ENCODE data around the gene MYRIP.

The MYRIP gene

DNA sequence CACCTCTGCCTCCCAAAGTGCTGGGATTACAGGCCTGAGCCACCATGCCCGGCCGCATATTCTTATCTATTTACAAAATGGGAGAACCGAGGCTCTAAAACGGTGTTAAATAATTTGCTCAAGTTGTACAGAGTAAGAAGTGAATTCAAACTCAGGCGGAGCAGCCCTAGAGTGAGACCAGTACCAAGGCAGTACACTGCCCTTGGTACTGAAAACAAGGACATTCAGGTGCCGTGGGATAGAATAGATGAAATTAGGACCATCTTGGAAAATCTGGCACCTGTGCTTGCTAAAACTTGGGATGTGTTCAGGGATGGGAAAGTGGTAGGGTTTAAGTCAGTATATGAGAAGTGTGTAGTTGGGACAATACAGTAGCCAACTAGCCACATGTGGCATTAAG is 100.7 kb downstream of the MYRIP start:
- DNase-seq: no peak

DNA sequence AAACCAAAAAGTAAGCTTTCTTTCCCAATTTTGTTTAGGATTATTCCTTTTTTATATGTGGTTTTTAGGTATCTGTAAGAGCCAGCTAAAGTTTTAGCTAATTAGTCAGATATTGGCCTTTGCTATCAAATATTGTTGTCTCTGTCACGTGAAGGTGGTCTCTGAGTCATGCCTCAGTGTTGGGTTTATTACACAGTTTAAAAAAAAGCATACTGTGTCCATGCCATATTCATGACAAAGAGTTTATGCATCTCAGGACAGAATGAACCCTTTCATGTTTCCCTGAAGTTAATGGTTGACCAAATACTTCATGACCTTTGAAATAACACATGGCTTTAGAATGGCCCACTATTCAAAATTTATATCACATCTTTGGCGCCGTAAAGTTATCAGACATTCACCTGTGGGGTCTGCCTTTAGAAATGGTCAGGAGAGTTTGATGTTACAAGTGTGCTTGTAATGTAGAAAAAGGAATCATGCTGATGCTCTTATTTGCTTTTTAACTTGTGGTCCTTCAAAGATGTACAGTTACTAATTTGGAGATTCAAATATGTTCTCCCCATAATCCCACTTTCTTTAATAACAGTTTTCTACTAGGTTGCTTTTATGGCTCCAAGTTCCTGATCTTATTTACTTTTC is 101.5 kb downstream of the MYRIP start:
- DNase-seq: no peak

DNA sequence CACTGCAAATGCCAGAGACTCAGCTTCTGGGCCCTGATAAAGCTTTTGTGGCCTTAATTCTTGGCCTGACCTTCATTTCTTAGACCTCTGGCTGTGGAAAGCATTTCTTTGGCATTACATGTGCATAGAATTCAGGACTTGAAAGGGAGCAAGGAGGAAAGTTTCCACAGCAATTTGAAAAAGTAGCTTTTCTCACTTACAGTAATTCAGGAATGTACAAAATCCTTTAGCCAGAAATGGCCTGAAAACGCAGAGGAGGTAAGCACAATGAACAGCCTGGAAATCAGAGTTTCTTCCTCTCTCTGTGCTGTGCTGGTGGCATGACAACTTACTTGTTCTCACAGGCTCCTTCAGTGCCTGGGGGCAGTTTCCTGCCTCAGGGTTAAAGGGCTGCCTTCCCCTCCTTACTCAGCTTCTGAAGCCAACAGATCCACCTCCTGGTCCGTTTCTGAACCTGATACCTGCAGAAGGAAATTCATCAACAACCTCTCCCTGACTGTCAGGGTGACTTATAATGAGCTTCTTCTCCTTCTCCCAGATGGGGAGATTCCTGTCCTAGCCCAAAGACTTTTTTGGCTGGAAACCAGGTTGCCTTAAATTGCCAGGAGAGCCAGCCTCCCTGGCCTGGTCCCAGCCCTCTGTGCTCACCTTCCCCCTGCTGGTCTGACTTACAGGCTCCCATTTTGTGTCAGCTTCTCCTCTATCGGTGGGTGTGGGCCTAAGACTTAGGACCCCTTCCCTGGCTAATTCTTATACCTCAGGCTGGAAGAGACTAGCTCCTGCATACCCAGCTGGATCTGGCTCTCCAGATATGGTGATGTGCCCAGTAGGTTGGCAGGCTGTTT is 102.3 kb downstream of the MYRIP start:
- DNase-seq: no peak

DNA sequence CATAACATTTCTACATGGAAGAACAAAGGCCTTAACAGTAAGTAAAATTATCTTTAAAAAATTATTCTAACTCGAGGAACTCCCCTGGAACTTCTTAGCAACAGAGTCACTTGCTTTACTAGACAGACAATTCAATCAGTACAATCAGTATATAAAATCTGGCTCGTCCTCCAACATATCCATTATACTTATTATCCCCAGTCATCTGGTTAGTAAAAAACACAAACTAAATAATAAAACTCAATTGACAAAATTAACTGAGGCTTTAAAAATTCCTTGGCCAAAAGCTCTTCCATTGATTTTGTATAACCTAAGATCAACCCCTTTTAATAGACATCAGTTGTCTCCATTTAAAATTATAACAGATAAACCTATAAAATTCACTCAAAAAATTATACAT is 105.6 kb downstream of the MYRIP start:
- DNase-seq: no peak

DNA sequence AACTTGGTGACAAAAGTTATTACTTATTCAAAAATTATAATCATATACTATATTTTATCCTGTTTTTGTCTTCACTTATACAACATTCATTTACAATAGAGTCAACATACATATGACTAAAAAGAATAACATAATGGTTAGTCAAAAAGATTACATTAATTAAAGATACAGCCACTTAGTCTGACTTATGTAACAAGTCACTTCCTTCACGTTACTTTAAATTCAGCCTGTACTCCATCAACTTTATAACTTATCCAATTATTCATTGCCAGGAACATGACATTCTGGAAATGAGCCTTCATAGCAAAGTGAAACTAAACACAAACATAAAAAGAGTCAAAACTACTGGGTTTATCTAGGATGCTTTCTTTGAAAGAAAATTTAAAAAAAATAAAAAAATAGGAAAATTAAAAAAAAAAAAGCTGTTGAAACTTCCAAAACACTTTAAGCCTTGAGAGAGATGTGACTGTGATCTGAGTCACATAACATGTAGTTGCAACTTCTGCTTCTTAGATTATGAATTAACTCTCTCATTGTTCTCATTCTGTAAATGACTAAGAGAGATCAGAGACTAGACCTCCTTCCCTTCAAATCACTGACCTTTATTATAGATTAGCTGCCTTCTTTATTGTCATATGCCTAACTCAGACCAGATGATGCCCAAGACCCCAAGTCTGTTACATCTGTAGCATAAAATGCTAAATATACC is 107.8 kb downstream of the MYRIP start:
- DNase-seq: no peak

DNA sequence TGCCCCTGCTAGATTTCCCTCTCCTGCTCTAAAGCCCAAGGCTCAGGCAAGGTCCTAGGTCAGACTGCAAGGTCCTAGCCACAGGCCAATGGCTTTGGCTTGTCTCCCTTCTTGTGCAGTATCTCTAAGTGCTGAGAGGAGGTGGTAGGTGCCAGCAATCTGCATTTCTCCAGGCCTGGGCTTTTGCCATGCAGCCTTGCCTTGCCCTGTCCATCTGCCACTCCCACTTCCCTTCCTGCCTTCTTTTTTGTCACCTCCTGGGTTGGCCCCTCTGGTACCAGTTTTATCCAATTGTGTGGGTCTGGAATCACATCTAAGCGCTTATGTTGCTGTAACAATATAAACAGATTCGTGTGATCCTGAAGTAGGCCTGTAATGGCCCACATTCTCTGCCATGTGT is 109.9 kb downstream of the MYRIP start:
- no peak for DNase-seq

DNA sequence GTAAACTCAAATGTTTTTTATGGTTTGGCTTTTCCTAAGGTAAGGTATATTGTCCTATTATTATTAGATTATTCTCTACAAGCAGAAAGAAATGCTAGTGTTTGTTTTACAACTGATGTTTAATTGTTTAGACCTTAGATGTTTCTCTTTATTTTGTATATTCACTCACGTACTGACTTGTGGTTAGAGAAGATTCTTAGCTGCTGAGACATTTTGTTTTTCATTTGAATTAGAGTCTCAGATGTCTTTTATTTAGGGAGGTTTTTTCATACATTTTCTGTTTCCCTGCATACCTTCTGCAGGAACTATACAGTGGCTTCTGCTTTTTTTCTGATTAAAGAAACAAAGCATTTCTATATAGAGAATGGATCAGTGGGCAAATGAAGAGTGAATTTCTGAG is 110.9 kb downstream of the MYRIP start:
- no peak for DNase-seq

DNA sequence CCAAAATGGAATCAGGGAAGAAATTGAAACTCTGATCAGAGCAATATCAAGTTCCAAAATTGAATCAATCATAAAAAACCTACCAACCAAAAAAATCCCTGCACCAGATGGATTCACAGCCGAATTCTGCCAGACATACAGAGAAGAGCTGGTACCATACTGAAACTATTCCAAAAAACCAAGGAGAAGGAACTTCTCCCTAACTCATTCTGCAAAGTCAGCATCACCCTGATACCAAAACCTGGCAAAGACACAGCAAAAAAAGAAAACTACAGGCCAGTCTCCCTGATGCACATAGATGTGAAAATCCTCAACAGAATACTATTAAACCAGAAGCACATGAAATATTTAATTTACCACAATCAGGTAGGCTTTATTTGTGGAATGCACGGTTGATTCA is 118.1 kb downstream of the MYRIP start:
- DNase-seq: no peak

DNA sequence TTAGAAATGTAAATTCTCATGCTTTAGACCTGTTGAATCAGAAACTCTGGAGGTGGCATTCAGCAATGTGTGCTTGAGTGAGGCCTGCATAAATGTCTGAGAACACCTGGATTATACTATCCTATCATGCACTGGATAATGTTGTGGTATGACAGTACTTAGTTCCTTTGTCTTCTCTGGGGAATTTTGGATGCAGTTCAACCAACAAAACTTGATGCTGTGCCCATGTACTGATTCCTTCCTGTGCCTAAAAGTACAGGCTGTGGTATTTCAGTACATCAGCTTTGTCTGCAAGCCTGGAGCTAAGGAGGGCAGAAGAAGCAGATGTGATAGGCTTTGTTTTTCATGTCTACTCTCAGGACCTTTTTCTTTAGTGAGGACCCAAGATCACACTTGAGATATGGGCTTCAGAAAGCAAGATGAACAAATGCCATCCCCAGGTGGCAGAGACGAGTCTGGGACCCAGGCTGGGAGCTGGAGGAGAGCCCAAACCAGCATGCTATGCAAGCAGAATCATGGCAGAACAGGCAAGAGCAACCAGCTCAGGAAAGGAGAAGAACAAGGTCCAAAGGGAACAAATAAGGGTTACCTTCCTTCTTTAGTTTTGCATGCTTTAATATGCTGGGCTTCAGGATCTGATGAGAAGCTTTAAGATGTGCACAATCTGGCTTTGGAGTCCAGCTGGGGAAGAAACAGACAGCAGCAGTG is 124.7 kb downstream of the MYRIP start:
- DNase-seq: no peak

DNA sequence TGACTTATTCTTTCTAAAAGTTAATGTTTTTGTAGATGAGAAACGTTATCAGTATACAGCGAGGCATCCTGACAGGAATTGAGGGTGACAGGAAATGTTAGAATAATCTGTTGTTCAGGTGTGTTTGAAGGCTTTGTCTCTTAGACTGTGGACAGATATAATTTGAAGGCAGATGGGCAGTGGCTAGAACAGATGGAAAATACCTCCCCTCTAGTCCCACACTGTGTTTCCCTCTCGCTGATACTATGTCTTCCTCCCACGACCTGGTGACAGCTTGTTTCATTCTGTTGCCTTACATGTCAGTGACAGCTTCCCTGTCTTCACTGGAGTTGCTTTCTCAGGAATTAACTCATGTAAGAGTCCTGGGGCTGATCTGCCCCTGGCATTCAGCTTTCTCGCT is 125.3 kb downstream of the MYRIP start:
- no peak for DNase-seq

DNA sequence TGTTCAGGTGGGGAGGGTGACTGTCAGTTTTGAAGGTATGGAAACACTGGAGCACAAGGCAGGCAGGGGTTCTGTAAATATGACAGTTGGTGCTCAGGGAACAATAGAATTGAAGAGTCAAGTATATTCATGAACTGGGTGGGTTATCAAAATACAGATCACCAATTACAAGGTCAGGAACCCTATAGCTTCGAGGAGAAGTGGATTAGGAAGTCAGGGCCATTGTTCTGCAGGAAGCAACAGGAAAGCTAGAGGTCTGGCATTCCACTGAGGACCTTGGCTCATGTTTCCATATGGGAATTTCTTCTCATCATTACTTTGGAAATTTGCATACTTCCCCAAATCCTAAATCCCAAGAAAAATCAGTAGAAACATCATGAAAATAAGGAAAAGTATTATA is 125.9 kb downstream of the MYRIP start:
- DNase-seq: no peak

DNA sequence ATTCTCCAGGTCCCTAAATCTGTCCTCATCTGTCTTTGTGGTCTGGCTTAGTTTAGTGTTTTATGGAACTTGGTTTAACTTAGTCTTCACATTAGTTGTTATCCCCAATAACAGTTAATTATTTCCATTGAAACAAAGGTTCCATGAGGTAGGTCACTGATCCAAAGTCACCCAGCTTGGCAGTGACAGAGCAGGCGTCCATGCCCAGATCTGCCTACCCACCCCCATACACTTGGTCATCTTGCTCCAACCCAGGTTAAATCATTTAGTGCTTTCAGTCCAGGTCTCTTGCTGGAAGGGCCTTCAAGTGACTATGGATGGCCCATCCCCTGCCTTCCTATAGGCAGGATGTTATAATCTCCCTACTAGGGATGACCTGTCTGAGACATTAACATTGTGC is 127.4 kb downstream of the MYRIP start:
- no peak for DNase-seq

DNA sequence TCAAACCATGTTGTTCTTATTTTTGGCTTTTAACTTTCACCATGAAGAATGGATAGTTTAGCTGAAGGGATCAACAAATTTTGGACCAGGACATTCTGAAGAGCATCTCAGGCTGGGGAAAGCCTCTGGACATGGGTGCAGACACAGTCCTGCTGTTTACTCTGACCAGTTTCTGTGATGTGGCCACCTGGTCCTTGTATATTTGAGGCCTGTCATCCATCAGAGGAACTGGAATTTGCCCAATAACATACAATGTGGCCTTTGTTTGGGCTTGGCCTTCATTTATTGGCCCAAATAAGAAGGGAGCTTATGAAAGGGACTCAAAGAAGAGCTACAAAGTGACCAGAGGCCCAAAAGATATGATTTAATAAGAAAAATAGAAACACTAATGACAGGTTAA is 127.9 kb downstream of the MYRIP start:
- DNase-seq: no peak

DNA sequence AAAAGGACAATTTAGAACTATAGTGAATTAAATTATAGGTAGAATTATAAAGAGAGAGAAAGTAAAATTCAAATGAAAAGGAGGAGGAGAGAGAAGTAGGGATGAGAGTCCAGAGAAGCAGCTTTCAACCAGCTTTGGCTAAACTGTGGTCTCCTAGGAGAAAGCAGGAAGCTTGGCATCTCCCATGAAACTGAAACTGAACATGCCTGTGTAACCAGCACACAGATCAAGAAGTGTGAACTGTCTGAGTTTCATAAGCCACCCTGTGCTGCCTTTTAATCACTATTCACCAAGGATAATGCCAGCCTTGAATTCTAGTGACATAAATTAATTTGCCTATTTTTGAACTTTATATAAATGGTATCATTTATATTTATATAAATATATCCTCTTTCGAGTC is 128.5 kb downstream of the MYRIP start:
- no peak for DNase-seq

DNA sequence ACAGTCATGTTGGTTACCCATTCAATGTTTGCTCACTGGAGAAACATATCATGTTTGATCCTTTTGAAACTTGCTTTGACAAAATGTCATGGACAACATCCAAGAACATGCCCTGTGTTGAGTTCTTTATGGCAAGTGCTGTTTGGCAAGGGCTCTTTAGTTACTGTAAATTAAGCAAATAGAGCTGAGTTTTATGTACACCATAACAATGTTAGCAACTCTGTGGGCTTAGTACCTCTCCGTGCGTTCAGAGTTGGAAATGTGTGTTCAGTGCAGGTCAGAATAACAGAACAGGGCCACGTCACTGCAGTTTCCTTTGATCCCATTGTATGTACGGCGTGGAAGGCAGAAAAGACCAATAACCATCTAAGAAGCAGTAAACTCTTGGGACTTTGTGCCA is 132.5 kb downstream of the MYRIP start:
- no peak for DNase-seq

DNA sequence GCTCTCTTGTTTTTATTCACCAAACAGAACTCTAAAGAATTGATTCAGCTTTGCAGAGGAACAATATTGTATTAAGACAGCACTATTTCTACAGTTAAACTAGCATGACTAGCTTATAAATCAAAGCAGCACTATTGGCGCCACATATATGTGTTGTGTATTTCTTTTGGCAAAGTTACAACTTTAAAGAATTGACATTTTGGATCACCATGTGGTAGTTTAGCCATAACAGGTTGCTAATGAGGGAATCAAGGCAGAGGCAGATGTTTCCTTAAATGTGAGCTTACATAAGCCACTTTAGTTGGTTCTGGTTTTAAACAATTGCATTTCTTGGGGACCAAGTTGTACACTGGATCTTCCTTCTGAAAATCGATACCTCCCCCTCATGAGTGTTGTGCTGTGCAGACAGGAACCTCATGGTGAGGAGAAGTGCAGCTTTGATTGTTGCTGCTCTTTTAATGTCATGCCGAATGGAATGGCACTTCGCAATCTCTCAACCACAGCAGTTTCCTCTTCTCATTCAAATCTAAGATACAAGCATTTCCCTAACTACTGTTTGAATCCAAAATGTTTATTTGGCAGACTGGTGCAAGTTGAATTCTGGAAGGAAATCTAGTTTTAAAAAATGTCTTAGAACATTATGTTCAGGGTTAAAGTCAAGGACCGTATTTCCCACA is 151.2 kb downstream of the MYRIP start:
- DNase-seq: no peak

DNA sequence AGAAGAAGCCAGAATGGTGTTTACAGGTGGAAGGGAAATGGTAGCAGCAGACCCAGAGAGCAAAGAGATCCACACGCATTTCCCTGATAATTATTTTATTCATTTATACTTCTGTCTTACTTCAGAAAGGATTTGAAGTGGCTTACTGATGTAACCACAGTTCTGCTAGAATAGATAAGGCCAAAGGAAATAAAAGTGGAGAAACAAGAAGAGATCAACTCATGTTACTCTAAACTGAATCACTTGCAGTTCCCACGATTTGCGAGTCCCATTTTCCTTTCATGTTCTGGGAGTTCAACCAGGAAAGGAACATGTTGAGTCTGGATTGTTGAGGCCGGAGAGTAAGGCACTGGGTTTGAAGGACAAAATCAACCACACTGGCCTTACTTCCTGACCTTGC is 151.8 kb downstream of the MYRIP start:
- DNase-seq: no peak

DNA sequence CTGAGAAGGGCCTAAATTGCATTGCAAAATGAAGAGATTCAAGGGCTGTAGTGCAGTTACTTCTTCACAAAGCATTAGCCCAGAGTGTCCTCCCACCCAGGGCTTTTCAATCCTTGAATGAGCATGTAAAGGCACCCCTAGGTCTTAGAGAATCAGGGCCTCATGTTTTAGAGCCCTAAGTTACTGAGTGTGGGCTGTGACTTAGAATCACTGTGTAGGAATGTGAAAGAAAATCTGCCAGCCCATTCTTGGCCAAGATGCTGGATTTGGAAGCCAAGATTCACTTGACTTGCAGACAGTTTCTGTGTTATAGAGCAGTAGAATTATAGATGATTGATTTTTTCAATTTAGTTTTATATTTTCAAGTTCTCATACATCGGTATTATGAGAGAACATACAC is 153.2 kb downstream of the MYRIP start:
- no peak for DNase-seq

DNA sequence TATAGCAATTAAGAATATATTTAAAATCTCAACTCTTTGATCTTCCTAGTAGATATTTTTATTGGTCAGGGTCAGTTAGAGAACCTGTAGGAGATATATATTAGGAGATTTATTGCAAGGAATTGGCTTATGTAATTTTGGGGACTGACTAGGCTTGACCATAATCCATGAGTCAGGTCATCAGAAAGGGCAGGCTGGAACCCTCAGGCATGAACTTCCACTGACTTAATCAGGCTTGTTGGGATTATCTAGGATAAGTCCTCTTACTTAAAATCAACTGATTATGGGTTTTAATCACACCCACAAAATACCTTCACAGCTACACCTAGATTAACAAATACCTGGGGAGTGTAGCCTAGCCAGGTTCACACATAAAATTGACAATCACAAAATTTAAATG is 156.1 kb downstream of the MYRIP start:
- no peak for DNase-seq

DNA sequence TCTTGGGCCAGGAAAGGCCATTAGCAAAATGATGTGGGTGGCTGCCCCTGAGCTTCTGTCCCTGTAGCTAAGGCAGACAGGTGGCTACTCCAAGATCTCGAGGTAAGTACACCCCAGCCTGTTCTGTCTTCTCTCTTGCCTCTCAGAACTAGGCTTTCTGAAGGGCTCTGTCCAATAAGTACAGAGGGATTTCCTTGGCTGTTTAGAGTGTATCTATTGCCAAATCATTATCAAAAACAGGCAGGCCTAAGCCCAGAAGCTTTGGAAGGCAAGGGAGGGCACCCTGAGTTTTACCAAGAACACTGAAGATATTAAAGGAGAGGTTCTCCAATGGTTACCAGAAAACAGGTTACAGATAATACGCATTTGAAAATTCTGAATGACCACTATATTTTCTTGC is 156.6 kb downstream of the MYRIP start:
- DNase-seq: no peak

DNA sequence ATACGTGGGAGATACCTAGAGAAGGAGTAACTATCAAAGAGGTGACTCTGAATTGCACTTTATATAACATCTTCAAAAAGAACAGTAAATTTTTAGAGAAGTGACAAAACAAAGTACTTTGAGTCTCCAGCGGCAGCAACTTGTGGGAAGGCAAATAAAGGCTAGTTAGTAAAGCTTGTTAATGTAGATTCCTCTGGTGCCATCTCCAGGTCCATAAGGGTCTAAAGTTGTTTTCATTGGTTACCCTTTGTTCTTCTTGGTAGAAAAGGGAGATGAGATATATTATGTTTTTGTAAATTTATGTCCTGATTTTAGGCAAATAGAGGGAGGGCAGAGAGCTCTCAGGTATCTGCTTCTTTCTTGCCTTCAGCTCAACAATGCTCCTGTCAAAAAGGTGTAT is 161.6 kb downstream of the MYRIP start:
- DNase-seq: no peak

DNA sequence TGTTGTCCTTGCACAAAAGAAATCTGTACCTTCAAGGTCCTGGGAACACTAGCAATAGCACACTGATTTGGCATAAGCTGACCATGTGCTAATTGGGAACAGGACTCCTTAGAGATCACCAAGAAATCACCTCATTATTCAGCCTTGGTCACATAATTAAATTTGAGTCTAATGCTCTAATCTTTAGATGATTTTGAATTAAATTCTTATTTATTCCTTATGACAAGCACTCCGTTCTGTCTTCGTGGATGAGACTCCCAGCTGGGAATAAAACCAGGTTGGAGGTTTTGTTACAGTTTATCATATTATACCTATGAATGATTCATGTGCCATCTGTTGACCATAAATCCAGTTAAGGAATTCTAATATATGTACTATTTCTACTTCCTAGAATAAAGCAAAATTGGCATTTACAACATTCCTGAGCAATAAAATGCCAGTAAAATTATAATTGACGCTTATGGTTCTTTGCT is 162.2 kb downstream of the MYRIP start:
- DNase-seq: no peak

DNA sequence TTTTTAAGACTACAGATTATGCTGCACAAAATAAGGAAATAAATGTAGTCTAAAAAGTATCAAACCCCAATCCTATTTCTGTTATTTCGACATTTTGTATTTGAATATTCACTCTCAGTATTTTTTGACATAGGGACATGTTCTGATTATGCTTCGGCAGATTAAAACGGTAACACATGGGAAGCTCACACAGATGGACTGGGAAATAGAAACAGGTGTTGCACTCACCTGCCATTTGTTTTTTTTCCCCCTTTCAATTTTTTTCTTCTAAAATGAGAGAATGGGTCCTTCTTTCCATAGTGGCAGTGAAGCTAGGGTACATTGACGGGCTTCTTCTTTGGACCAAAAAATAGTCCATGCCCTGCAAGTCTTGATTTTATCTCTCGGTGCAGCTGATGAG is 163.1 kb downstream of the MYRIP start:
- DNase-seq: no peak
